Cardiac fibroblast (primary cell): ENCODE measurements around the gene TAF9.

Source experiments
- DNase-seq, 2 donors: peaks; one replicate each; pipeline versions ENCODE4 v3.0.0 to v3.0.0-alpha.2; 2010; ENCODE audit warnings: low read depth in 2 of 2
- H3K4me3 ChIP-seq, 2 donors: replicated peaks in 1 of 2; 1 replicate in 1 of 2; 2 replicates in 1 of 2; pipeline ENCODE4 v1.5.1; 2011; ENCODE audit warnings: low read depth in 2 of 2, low read length in 2 of 2, mild to moderate bottlenecking in 2 of 2, moderate library complexity in 1 of 2
- TF ChIP-seq, protein P1 (sequence below): IDR thresholded peaks from one replicate; pipeline ENCODE4 v1.5.1; 2011; ENCODE audit warnings: low read depth, mild to moderate bottlenecking, low read length, inconsistent platforms

The TAF9 gene

DNA sequence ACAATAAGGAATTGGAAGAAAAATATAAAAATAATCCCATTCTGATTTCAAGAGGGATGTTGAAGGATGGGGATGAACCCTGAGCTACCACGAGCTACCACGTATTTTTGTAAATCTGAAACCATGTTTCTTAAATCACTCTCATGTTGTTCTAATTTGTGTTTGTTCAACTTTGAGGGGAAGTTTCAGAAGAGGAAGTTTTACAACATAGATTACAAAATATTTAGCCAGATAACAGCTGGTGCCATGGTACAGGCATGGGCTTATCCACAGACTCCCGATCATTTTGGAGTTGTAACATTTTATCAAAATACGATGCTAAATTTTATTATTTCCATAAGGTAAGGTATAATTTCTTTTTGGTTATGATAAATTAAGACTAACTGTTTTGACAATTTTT, 51.9 kb downstream of the TAF9 start:
- no peak overlapping the region for H3K4me3 ChIP-seq
- TF ChIP-seq, protein P1, sequence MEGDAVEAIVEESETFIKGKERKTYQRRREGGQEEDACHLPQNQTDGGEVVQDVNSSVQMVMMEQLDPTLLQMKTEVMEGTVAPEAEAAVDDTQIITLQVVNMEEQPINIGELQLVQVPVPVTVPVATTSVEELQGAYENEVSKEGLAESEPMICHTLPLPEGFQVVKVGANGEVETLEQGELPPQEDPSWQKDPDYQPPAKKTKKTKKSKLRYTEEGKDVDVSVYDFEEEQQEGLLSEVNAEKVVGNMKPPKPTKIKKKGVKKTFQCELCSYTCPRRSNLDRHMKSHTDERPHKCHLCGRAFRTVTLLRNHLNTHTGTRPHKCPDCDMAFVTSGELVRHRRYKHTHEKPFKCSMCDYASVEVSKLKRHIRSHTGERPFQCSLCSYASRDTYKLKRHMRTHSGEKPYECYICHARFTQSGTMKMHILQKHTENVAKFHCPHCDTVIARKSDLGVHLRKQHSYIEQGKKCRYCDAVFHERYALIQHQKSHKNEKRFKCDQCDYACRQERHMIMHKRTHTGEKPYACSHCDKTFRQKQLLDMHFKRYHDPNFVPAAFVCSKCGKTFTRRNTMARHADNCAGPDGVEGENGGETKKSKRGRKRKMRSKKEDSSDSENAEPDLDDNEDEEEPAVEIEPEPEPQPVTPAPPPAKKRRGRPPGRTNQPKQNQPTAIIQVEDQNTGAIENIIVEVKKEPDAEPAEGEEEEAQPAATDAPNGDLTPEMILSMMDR, result no peak
- DNase-seq, result no peak

DNA sequence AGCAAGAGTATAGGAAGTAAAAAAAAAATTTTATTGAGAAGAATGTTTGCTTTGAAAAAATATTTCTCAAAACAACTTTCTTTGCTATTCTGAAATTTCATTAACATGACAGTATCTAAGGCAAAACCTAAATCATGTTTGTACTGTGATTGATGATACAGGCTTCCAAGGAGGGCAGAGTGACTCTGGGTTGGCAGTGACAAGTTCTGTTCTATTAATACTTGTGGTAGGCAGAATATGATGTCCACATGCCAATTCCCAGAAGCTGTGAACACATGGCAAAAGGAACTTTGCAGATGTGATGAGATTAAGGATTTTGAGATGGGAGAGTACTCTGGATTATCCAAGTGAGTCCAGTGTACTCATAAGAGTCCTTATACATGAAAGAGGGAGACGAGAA, 53.3 kb downstream of the TAF9 start:
- DNase-seq, result no peak
- no peak overlapping the region for H3K4me3 ChIP-seq

More for the DNA sequence above, 53.3 kb downstream of the TAF9 start:
- TF ChIP-seq, protein P1, result no peak
